Endodermal cell (in vitro differentiated cells): ENCODE data around the gene GPR162. TPM values are rescaled to one million over a fixed set of nuclear protein-coding genes. Genes with fewer than 3 reads are reported as not detected.

ENCODE experiments used
- DNase-seq: peaks from one replicate; pipeline ENCODE4 v3.0.0-alpha.2; 2017
- H3K27ac ChIP-seq: 2 replicates; pipeline ENCODE4 v1.5.1; 2013; ENCODE audit warnings: mild to moderate bottlenecking, low read depth, low read length, moderate library complexity
- H3K27me3 ChIP-seq: 2 replicates; pipeline ENCODE4 v1.6.1; 2013; ENCODE audit warnings: mild to moderate bottlenecking, low read length, moderate library complexity; ENCODE audit not compliant: insufficient read depth, control insufficient read depth, poor library complexity, severe bottlenecking
- H3K36me3 ChIP-seq: 2 replicates; pipeline ENCODE4 v1.7.0; 2013; ENCODE audit warnings: mild to moderate bottlenecking, low read length, moderate library complexity; ENCODE audit not compliant: control insufficient read depth, insufficient read depth
- H3K4me1 ChIP-seq: one replicate; pipeline ENCODE4 v1.7.0; 2013; ENCODE audit warnings: low read length; ENCODE audit not compliant: control insufficient read depth, insufficient read depth
- H3K4me3 ChIP-seq: 2 replicates; pipeline ENCODE4 v1.5.1; 2013; ENCODE audit warnings: mild to moderate bottlenecking, low read length, moderate library complexity
- H3K9ac ChIP-seq: 2 replicates; pipeline ENCODE4 v1.6.1; 2013; ENCODE audit warnings: mild to moderate bottlenecking, low read length, moderate library complexity; ENCODE audit not compliant: poor library complexity, severe bottlenecking; ENCODE audit errors: extremely low read depth
- H3K9me3 ChIP-seq: 2 replicates; pipeline ENCODE4 v1.6.1; 2013; ENCODE audit warnings: mild to moderate bottlenecking, low read length, moderate library complexity; ENCODE audit not compliant: control insufficient read depth
- H3K27ac Mint-ChIP-seq: 2 replicates; pipeline ENCODE4 v1.8.0; 2020; ENCODE audit warnings: mixed read lengths
- H3K27me3 Mint-ChIP-seq: 2 replicates; pipeline ENCODE4 v1.8.0; 2021; ENCODE audit warnings: mild to moderate bottlenecking, mixed read lengths; ENCODE audit not compliant: insufficient read depth
- H3K36me3 Mint-ChIP-seq: 2 replicates; pipeline ENCODE4 v1.8.0; 2020; ENCODE audit warnings: low read depth, mixed read lengths
- H3K4me1 Mint-ChIP-seq: 2 replicates; pipeline ENCODE4 v1.8.0; 2020; ENCODE audit warnings: mixed read lengths
- H3K4me3 Mint-ChIP-seq: 2 replicates; pipeline ENCODE4 v1.8.0; 2020; ENCODE audit warnings: mild to moderate bottlenecking, moderate library complexity, mixed read lengths
- H3K9me3 Mint-ChIP-seq: 2 replicates; pipeline ENCODE4 v1.8.0; 2020; ENCODE audit warnings: mild to moderate bottlenecking, mixed read lengths
- CTCF ChIP-seq: fragments of 200-600 bp; sonication (generic); conservative IDR thresholded peaks from 2 replicates; pipeline ENCODE4 v1.5.0; 2021; ENCODE audit warnings: antibody characterized with exemption, mild to moderate bottlenecking
- WGBS, 2 experiments: methylation state at CpG; one replicate each; pipeline versions ENCODE4 v1.1.5 to v1.1.7; 2013; ENCODE audit warnings: missing lambda C conversion rate in 2 of 2, mixed read lengths in 1 of 2; ENCODE audit not compliant: insufficient coverage in 1 of 2, insufficient read length in 1 of 2; 5-methylcytosine and 5-hydroxymethylcytosine counted together
- total RNA-seq, 2 donors: library from RNA; stranded (reverse); fragmentation: NEBNext Ultra II Directional in 1 of 2; extraction: Animal tissue kit (Norgen Biotek cat#: 25700) in 1 of 2; gene quantifications; 2 replicates in 1 of 2; 3 replicates in 1 of 2; pipeline ENCODE4 v1.2.1, GENCODE V29; 2021

GPR162 gene
- total RNA-seq, 2 donors from 2014 or later = 14.7 to 15.0 TPM

- H3K27ac Mint-ChIP-seq = no peak overlapping the region
- no peak overlapping the region for H3K4me3 Mint-ChIP-seq
- H3K4me1 Mint-ChIP-seq = peaks cover 53% of the 10 kb centered on the region
- H3K27me3 ChIP-seq = peaks cover 17% of the 10 kb centered on the region
- 88 to 92% methylated on average over 13 to 16 of the region's 16 CpGs for WGBS, 2 experiments
- H3K36me3 ChIP-seq = peaks cover 20% of the 10 kb centered on the region
- no peak overlapping the region for H3K4me3 ChIP-seq
- H3K27ac ChIP-seq = no peak overlapping the region
- peaks cover 13% of the 10 kb centered on the region for H3K4me1 ChIP-seq
- DNase-seq = no peak
- H3K9ac ChIP-seq = no peak overlapping the region
- H3K27me3 Mint-ChIP-seq = peaks cover 84% of the 10 kb centered on the region
- H3K9me3 Mint-ChIP-seq = no peaks in the 10 kb centered on the region
- no peak for TF ChIP-seq CTCF
- no peaks in the 10 kb centered on the region for H3K9me3 ChIP-seq
- peaks cover 42% of the 10 kb centered on the region for H3K36me3 Mint-ChIP-seq
Observed at GRCh38 chr12:6775185-6776174, 46.1 kb upstream of the GPR162 start.

- Histone ChIP-seq H3K4me1 (peaks cover 13% of the 10 kb centered on the region), H3K36me3 (peaks cover 6% of the 10 kb centered on the region), H3K4me3 (no peak overlapping the region), H3K27ac (no peak overlapping the region), H3K9me3 (no peaks in the 10 kb centered on the region), H3K9ac (no peak overlapping the region), H3K27me3 (peaks cover 17% of the 10 kb centered on the region)
- Mint-ChIP-seq H3K9me3 (no peaks in the 10 kb centered on the region), H3K27ac (no peak overlapping the region), H3K4me1 (peaks cover 50% of the 10 kb centered on the region), H3K36me3 (peaks cover 27% of the 10 kb centered on the region), H3K27me3 (peaks cover 71% of the 10 kb centered on the region), H3K4me3 (no peak overlapping the region)
- DNase-seq = no peak
- 87 to 90% methylated on average over 5 of the region's 5 CpGs for WGBS, 2 experiments
- TF ChIP-seq CTCF = no peak
Observed at GRCh38 chr12:6777386-6777785, 44.2 kb upstream of the GPR162 start.

GRCh38 chr12:6778217-6778573, 43.4 kb upstream of the GPR162 start:
- peak overlapping the region; percentile 73 for H3K4me3 ChIP-seq
- Mint-ChIP-seq H3K9me3 (no peaks in the 10 kb centered on the region), H3K27me3 (peaks cover 69% of the 10 kb centered on the region), H3K4me3 (peak overlapping the region; percentile 69), H3K27ac (peak overlapping the region; percentile 69), H3K36me3 (peaks cover 26% of the 10 kb centered on the region), H3K4me1 (peaks cover 45% of the 10 kb centered on the region)
- H3K36me3 ChIP-seq = peaks cover 6% of the 10 kb centered on the region
- no peak overlapping the region for H3K9ac ChIP-seq
- peak overlapping the region; percentile 95 for H3K27ac ChIP-seq
- TF ChIP-seq CTCF = no peak
- DNase-seq = peak; percentile 91
- peaks cover 9% of the 10 kb centered on the region for H3K27me3 ChIP-seq
- WGBS, 2 experiments = 26 to 38% methylated on average over 14 of the region's 14 CpGs
- no peaks in the 10 kb centered on the region for H3K9me3 ChIP-seq
- peaks cover 13% of the 10 kb centered on the region for H3K4me1 ChIP-seq
